ENCODE results near the gene MYL10. TPM values are rescaled to one million over a fixed set of nuclear protein-coding genes. Genes with fewer than 3 reads are reported as not detected.

Gene MYL10
- total and polyA plus RNA-seq, 2 donors (not counting 3 experiments of a cell fraction or from before 2014, with no cell fraction given), result not detected

DNA sequence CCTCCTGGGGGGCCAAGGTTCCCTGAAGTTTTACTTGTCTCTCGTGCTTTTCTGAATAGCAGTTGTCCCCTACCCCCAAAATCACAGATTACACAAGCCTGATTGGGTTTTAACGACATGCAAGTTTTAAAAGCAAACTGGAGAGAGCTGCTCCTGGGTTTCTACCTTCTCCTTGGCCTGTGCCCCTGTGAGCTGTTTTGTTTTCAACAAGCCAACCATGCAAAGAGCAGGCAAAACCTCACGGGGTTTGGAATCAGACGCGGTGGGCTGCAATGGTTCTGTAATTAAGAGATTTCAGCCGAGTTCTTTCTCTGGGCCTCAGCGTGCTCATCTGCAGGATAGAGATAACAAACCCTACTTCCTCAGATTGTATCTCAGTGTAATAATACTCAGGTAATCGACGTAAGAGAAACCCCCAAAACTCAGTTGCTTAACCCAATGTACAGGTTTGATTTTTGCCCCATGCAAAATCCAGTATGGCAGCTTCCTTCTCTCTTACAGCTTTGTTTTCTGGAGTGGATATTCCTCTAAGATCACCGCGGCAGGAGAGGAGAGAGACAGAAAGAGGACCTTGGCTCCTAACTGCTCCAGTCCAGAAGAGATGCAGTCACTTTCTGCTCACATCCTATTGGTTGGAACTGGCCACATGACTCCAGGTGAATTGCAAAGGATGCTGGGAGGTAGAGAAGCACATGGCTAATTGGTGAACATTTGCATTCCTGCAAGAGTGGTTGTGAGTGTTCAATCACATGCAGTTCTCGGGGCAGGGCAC is 42.0 kb downstream of the MYL10 start:
- Histone ChIP-seq H3K9me1 (replicated peaks; ENCODE audit: control insufficient read depth, extremely low read depth, insufficient read depth, low read length) (no peaks in the 10 kb centered on the region), H3K36me3 (ENCODE audit: control insufficient read depth in 2 of 2, extremely low read depth in 1 of 2, insufficient read depth in 2 of 2, low read length in 2 of 2) (no peaks in the 10 kb centered on the region), H3K4me1 (ENCODE audit: control insufficient read depth, extremely low read depth, insufficient read depth, low read length) (no peaks in the 10 kb centered on the region), H3K27me3 (ENCODE audit: control insufficient read depth in 2 of 2, insufficient read depth in 2 of 2, low read length in 2 of 2) (no peaks in the 10 kb centered on the region), H3K79me2 (ENCODE audit: control insufficient read depth, insufficient read depth, low read length) (no peaks in the 10 kb centered on the region), H3K9me3 (replicated peaks; ENCODE audit: control insufficient read depth, insufficient read depth, low read length) (no peaks in the 10 kb centered on the region), H3K4me2 (ENCODE audit: insufficient read depth, low read length) (no peak overlapping the region), H3K9ac (replicated peaks; ENCODE audit: extremely low read depth, insufficient read depth, low read length) (no peak overlapping the region), H2AFZ (ENCODE audit: low read depth, low read length) (no peak overlapping the region), H4K20me1 (replicated peaks; ENCODE audit: control insufficient read depth, extremely low read depth, insufficient read depth, low read length) (no peaks in the 10 kb centered on the region), H3K27ac (ENCODE audit: insufficient read depth, low read depth, low read length) (no peak overlapping the region), H3K4me3 (replicated peaks in 1 of 3; ENCODE audit: insufficient read depth in 1 of 3, low read depth in 1 of 3, low read length in 3 of 3) (no peak overlapping the region)
- intact Hi-C loops (cut with micrococcal nuclease), result no loop called here
- dilution Hi-C loops (cut with MboI; ENCODE audit: extremely low pct_ligation_motif_present, low sequenced_read_pairs), result no loop called here
- TF ChIP-seq JUN (IDR thresholded peaks at IDR 0.05; ENCODE audit: borderline replicate concordance, insufficient read depth, insufficient read length, low read depth) (no peak), CTCF (IDR thresholded peaks at IDR 0.05; ENCODE audit: extremely low read depth in 1 of 2, insufficient read depth in 1 of 2, low read depth in 1 of 2, low read length in 2 of 2) (no peak), POLR2A (IDR thresholded peaks at IDR 0.05; ENCODE audit: low read depth, low read length) (no peak), GATA2 (IDR thresholded peaks at IDR 0.05; ENCODE audit: insufficient read depth, insufficient read length, low read depth, low read length) (no peak), FOS (IDR thresholded peaks at IDR 0.05; ENCODE audit: borderline replicate concordance, insufficient read depth, low read length) (no peak), EZH2 (IDR thresholded peaks at IDR 0.05; ENCODE audit: borderline replicate concordance, low read depth, low read length, severe bottlenecking) (no peak), MYC (IDR thresholded peaks at IDR 0.05; ENCODE audit: low read depth, low read length) (no peak)
- POLR2A ChIA-PET, result no interaction called here
- no TSS peak for BruUV-seq (replicated peaks)
- no peak for DNase-seq (ENCODE audit: low read depth, low spot score)
- CTCF ChIA-PET, result interaction anchor here (0.5 kb wide), 1 partner anchor 8 kb away, joined by 5 read pairs; no protein-coding TSS in a partner anchor
- FAIRE-seq, result no peak

Data from endothelial cell of umbilical vein (primary cell).